NCI-H128 (cell line): Measurements from ENCODE around the gene GJC1.

Experiments used
- DNase-seq: peaks from one replicate; lab custom pipeline; 2025; ENCODE audit not compliant: unreplicated experiment; lab: John Stamatoyannopoulos, UW

GJC1 gene

DNA sequence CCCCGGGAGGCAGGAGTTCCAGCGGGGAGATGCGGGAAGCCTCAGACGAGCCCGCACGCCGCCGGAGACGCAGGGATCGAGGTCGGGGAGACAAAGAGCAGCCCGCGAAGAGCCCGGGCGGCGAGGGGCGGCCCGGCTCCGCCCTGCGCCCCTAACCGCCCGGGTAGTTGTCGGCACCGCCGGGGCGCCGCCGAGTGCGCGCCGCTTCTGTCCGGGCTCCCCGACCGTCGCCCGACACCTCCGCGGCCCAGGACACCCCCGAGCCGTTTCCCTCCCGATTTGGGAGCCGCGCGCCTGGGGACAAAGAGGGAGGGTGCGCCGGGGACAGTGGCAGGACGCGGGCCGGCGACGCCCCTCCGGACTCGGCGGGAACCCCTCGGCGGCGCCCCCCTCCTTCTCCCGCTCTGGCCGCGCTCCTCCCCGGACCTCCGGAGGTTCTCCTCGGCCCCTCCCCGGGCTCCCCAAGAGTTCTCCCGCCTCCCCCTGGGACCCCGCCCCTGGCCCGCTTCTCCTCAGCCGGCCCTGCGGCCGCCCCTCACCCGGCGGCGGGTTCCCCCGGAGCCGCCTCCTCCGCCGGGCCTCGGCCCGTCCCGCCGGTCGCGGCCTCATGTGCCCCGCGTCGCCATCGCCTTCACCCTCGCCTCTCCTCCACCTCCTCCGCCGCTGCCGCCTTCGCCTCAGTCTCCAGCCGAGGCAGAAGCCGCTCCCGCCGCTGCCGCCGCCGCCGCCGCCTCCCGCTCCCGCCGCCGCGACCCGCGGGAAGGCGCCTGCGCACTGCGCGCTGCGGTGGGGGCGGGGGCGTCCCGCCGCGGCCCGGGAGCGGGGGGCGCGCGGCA, at the start of gene GJC1:
GJC1 (minus strand) TSS at position 765 of the 836 bp plus-strand sequence. CDS start 24,470 bp downstream, outside the sequence.
- no peak for DNase-seq

DNA sequence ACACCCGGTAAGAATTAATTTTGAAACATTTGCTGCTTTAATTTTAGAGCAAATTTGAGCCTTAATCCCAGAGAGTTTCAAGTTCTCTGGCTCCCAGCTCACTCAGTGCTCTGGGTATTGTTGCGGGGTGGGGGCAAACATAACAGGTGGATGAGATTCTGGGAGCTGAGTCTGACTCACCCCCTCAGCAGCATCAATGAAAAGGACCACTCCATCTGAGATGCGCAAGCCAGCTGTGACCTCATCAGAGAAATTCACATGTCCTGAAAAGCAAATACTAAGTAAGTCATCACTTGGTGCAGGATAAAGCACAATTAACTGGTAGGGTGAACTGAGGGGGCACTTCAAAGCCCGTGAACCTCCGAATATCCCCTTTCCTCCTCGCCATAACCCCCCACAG, 49.3 kb upstream of the GJC1 start:
- no peak for DNase-seq

DNA sequence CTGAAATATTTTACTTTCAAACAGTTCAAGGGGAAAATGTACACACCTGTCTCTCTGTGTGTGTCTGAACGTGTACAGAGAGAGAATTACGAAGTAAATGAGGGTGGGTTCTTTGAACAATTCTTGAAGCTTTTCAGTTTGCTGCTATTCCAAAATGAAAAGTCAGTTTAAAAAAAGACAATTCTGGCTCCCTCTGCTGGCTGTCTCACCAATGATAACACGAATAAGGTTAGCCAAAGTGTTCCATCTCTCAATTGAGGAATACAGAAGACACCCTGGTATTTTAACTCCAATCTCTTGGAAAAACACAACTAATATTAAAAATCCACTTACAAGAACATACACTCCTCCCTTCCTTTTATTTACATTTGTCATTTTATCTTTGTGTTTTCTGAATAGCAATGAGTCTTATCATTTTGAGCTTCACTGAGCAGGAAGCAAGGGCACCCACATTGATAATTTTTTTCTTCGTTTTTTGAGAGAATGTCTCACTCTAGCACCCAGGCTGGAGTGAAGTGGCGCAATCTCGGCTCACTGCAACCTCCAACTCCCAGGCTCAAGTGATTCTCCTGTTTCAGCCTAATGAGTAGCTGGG, 48.6 kb upstream of the GJC1 start:
- DNase-seq, result no peak

GRCh38 chr17:44877121-44877520, 47.0 kb upstream of the GJC1 start:
- no peak for DNase-seq

DNA sequence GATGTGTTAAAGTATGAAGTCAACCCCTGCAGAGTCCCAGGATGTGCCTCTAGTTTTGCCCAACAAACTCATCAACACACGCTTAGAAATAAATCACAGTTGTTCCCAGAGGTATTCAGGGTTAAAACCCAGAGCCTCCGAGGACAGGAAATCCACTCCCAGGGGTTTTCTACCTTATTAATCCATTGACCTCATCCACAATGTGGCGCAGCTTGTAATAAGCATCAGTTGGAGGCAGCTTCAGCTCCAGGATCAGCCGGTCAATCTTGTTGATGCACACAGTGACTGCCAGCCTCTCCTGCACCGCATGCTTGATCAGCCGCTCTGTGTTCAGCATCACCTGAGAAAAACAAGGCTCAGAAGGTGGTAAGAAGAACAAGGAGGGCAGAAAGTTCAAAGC, 45.7 kb upstream of the GJC1 start:
- no peak for DNase-seq

- peak; percentile 72 for DNase-seq
Observed at GRCh38 chr17:44872131-44872768, 42.2 kb upstream of the GJC1 start.

DNA sequence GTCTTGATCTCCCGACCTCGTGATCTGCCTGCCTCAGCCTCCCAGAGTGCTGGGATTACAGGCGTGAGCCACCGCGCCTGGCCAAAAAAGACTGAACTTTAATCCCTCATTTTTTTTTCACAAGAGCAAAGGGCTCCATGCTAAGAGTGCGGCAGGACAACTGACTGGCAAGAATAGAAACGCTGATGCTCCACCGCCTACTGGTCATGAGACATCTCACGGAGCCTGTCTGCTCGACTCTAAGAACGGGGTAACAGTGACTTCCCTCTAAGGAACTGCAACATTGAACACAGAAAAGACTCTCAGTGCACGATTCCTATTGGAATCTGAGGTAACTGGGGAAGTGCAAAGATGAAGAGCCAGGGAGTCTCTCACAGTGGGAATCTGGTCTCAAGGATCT, 41.5 kb upstream of the GJC1 start:
- DNase-seq, result no peak

- no peak for DNase-seq
Observed at GRCh38 chr17:44867841-44868240, 37.8 kb upstream of the GJC1 start.

GRCh38 chr17:44865931-44866330, 35.8 kb upstream of the GJC1 start:
- no peak for DNase-seq

GRCh38 chr17:44865231-44865660, 35.2 kb upstream of the GJC1 start:
- DNase-seq, result no peak

GRCh38 chr17:44864831-44865230, 34.7 kb upstream of the GJC1 start:
- DNase-seq, result no peak

GRCh38 chr17:44863061-44863918, 33.2 kb upstream of the GJC1 start:
- no peak for DNase-seq

DNA sequence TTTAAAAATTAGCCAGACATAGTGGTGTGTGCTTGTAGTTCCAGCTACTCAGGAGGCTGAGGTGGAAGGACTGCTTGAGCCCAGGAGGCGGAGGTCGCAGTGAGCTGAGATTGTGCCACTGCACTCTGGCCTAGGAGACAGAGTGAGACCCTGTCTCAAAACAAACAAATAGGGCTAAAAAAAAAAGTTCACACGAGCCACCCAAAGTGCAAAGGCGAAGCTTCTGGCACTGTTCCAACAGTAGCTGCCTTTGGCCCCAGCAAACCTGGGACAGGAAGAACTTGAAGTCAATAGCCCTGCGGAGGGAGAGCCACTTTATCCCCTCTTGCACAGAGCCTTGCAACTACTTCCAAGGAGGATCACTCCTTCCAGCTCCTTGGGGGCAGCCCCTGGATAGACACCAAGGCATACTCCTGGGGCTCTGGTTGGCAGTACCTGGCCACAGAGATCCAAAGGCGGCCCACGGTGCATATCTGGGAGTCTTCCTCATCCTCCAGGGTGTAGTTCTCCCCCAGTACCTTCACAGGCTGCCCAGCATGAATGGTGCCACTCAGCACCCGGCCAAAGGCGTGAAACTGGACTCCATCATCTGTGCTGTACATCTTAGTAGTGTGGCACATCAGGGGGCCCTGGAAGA, 32.3 kb upstream of the GJC1 start:
- DNase-seq, result no peak

DNA sequence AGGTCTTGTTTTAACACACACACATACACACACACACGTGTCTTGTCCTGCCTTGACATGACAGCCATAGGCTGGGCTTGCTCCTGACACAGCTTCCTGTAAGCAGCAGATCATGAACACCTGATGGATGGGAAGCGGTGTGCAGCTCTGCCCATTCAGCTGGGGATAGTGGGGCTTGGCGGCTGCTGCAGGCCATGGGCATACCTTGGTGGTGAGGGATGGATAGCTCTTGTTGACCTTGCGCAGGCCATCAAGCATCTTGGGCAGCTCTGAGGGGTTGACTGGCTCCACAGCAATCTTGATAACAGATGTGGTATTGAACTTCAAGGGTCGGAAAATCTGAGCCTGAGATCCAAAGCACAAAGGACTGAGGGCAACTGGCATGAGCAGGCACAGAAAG, 29.6 kb upstream of the GJC1 start:
- DNase-seq, result no peak

- no peak for DNase-seq
Observed at GRCh38 chr17:44854192-44854591, 24.1 kb upstream of the GJC1 start.

DNA sequence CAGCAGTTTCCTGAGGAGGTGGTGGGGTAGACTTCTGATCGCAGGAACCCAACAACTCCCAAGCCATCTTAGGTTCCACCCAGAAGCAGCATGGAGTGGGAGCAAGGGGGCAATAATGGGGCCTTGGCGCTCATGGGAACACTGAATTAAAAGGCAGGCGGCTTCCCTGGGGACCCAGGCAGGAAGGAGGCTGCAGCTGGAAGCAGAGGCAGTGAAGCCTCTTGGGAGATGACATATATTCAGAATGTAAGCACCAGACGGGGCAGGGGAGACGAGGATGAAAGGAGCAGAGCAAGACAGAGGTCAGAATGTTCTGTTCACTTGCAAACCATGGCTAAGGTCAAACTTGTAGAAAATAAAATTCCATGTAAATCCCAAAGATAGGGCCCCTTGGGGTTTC, 20.5 kb upstream of the GJC1 start:
- no peak for DNase-seq

DNA sequence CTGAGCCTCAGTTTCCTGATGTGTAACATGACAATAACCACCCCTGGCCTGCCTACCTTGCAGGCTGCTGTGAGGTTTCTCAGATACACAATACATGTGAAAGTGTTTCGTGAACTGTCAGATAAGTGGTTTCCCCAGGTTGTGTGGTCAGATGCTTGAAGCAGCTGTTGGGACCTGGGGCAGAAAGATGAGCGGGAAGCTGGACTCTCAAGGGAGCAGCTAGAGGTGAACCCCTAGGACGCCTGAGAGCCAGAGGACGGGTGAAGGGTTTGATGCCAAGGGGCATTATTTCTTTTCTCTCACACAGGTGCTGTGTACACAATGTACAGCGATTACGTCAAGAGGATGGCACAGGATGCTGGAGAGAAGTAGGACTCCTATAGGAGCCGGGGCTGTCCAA, 19.9 kb upstream of the GJC1 start:
- DNase-seq, result no peak

- DNase-seq, result no peak
Observed at GRCh38 chr17:44848961-44849489, 18.9 kb upstream of the GJC1 start.

GRCh38 chr17:44848257-44848795, 18.2 kb upstream of the GJC1 start:
- no peak for DNase-seq

GRCh38 chr17:44847586-44847985, 17.5 kb upstream of the GJC1 start, which contains the start of gene HIGD1B:
TSS of gene HIGD1B (plus strand) at chr17:44847883. CDS start at chr17:44848153, 270 bp downstream.
- DNase-seq, result no peak
